Activated T-cell treated with anti-CD3 and anti-CD28 coated beads for 48 hours (primary cell): ENCODE measurements around the gene YWHAE.
"Not testable (repeated sequence)": the region's sequence is repeated elsewhere in the genome, so short reads cannot be mapped to it uniquely, and the experiment has no call there.

Experiments used
- DNase-seq: peaks from one replicate; pipeline ENCODE4 v3.0.0-alpha.2; 2020; ENCODE audit warnings: low read depth

Gene YWHAE

DNA sequence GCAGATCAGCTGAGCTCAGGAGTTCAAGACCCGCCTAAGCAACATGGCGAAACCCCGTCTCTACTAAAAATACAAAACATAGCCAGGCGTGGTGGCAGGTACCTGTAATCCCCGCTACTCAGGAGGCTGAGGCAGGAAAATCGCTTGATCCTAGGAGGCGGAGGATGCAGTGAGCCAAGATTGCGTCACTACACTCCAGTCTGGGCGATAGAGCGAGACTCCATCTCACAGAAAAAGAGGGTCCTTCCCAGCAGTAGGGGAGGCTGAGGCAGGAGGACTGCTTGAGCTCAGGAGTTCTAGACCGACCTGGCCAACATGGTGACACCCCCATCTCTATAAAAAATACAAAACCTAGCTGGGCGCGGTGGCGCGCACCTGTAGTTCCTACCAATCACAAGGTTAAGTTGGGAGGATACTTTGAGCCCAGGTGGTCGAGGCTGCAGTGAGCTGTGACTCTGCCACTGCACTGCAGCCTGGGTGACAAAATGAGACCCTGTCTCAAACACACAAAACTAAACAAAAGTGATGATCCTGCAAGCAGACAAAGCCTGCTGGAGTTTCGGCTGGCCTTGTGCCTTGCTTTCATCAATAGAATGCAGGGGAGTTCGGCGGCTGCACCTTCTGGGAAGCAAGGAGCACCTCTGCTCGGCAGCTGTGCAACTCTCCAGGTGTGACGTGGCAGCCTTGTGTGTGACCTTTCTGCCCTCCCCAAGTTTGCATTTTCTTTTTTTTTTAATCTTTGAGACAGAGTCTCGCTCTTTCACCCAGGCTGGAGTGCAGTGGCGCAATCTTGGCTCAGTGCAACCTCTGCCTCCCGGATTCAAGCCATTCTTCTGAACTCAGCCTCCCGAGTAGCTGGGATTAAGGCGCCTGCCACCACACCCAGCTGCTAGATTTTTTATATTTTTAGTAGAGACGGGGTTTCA is 12.4 kb upstream of the YWHAE start:
- DNase-seq: no peak

DNA sequence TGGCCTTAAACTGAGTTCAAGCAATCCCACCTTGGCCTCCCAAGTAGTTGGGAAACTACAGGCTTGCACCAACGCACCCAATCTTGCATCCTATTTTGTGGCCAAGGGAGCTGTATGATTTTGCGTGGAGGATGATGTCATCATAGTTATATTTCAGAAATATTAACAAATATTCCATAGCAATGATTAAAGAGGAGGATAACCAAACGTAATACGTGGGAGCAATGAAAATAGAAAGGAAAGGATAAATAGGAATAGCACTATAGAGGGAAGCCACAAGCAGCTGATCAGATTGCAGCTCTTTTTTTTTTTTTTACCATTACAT is 2.2 kb upstream of the YWHAE start:
- DNase-seq: no peak

DNA sequence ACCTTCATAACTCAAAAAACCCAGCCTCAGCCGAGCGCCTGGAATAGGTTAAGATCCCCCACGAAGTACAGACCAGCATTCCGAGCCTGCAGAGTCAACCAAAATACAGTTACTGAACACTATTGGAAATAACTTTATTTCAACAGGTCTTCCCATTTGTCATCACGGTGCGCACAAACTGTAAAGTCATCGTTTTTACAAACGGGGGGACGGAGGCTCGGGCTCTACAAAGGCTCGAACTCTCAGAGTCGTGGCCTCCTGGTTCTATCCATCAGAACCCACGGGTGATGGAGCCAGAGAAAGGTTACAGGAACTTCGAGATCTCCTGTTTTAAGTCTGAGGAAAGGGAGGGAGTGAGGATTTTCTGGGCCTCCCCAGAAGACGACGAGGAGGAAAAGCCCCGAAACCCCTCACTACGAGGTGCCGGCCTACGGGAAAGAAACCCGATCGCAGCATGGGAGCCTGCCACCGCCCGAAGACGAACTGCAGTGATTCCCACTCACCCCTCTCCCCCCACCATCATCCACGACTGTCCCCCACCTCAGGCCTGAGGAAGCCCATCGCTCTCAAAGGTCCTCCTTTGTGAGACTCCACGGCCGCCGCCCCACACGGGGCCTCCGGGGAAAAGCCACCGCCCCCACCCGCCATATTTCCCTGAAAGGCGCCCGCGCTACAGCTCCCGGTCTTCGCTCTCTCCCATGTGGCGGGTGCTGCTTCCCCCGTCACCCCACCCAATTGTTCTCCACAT is 917 bp downstream of the YWHAE start:
- DNase-seq: no peak

GRCh38 chr17:1398028-1398427 is 2.0 kb downstream of the YWHAE start:
- DNase-seq: no peak

DNA sequence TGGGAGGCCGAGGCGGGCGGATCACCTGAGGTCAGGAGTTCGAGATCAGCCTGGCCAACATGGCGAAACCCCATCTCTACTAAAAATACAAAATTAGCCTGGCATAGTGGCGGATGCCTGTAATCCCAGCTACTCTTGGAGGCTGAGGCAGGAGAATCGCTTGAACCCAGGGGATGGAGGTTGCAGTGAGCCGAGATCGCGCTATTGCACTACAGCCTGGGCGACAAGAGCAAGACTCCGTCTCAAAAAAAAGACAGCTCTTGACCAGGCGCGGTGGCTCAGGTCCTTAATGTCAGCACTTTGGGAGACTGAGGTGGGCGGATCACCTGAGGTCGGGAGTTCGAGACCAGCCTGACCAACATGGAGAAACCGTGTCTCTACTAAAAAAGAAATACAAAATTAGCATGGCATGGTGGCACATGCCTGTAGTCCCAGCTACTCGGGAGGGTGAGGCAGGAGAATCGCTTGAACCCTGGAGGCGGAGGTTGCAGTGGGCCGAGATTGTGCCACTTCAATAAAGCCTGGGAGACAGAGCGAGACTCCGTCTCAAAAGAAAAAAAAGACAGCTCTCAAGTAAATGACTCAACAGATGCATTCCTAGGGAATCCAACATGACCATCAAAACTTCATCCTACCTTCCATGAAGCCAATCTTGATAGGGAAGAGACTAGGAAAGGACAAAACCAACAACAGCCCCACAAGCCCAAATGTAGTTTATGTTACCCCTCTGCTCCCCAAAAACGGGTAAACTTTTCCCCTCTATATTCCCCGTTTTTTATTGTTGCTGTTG is 4.0 kb downstream of the YWHAE start:
- not testable (repeated sequence) for DNase-seq

DNA sequence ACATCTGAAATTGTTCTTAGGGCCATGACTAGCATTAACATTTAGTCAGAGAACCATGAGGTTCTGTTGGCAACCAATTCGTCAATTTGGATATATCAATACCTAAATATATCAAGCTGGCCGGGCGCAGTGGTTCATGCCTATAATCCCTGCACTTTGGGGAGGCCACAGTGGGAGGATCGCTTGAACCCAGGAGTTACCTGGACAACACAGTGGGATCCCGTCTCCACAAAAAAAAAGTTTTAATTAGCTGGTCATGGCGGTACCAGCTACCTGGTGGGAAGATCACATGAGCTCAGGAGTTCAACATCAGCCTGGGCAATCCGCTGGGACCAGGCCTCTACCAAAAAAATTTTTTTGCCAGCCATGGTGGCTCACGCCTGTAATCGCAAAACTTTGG is 8.4 kb downstream of the YWHAE start:
- DNase-seq: no peak

DNA sequence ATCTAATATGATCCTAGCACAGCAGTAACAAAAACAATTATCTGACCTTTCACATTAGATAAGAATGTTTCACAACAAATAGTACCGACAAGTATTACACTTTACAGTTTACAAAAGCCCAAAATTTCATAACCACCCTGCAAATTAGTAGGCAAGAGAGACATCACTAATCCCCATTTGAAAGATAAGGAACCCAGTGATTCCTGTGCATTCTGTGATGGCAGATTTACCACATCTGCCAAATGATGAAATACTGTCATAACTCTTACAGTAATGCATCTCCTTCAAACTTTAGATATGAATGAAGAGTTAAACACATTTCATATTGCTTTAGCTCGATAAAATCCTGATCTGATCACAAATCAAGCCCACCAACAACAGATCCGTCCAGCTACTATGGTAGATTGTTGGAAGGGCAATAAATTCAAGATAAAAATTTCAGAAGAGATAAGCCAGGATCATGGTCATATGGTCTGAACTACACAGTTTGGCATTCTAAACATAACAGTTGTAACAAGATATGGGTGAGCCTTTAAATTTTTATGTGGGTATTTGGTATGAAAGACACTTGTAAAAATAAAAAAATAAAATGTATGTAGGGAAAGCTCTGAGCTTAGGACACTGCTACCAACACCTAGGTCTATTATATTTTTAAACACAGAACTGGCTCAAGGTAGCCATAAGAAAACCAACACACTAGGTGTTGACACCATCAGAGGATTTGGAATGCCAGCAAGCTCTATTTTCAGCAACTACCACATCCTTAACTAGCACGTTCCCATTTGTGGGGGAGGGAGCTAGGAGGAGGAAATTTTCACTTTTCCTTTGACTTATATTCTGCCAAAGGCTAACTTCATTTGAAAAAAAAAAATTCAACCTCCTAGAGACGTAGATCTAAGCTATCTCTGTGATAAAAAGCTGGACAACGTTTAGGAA is 9.3 kb downstream of the YWHAE start:
- DNase-seq: no peak

DNA sequence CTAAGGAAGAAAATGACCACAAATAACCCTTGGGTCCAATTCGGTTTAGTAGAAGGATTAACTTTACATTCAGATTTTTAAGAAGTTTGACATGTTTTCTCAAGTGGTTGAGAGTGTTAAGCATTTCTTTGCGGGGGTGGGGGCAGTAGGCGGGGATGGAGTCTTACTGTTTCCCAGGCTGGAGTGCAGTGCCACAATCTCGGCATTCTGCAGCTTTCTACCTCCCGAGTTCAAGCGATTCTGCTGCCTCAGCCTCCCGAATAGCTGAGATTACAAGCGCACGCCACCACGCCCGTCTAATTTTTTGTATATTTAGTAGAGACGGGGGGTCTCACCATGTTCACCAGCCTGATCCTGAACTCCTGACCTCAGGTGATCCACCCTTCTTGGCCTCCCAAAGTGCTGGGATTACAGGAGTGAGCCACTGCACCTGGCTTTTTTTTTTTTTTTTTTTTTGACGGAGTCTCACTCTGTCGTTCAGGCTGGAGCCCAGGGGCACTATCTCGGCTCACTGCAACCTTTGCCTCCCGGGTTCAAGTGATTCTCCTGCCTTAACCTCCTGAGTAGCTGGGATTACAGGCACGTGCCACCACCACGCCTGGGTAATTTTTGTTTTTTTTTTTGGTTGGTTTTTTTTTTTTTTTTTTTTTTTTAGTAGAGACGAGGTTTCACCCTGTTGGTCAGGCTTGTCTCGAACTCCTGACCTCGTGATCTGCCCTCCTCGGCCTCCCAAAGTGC is 12.4 kb downstream of the YWHAE start:
- DNase-seq: not testable (repeated sequence)

DNA sequence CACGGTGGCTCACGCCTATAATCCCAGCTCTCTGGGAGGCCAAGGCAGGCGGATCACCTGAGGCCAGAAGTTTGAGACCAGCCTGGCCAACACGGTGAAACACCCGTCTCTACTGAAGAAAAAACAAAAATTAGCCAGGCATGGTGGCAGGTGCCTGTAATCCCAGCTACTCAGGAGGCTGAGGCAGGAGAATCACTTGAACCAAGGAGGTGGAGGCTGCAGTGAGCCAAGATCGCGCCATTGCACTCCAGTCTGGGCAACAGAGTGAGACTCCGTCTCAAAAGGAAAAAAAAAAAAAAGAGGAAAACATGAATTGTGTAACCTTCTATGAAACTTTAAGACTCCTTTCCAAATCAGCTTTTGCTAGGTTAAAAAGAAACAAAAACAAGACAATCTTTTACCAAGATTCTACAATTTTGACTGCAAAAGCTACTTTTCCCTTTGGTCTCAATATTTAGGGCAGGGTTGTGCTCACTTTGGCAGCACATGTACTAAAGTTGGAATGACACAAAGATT is 13.3 kb downstream of the YWHAE start:
- not testable (repeated sequence) for DNase-seq

DNA sequence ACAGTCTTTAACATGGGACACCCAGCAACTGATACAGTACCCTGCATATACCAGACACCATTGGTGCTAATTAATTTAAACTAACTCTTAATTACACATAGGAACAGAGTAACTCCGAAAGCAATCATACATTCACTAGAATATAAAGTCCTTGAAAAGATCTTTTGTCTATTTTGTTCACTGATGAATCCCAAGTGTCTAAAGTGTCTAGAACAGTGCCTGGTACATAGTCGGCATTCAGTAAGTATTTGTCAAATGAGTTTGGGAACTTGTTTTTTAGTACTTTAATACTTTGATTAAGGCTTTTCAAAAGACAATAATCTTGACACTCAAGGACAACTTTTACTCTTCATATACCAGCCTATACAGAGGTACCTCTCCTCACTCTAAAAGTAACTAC is 13.8 kb downstream of the YWHAE start:
- DNase-seq: no peak

DNA sequence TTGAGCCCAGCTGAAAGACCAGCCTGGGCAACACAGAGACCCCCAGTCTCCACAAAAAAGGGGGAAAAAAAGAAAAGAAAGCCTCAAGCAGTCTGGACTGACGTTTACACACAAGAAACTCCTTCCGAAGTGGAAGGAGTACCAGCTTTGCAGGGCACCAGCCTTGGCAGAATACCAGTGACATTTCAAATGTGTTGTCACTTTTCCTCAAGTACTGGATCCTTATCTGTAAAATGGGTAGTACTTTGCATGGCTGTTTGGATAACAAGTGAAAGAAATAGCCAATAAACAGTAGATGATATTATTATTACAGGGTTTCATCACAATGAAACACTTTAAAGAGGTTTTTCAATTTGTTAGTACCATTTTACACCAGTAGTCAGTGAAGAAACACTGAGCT is 14.2 kb downstream of the YWHAE start:
- no peak for DNase-seq

DNA sequence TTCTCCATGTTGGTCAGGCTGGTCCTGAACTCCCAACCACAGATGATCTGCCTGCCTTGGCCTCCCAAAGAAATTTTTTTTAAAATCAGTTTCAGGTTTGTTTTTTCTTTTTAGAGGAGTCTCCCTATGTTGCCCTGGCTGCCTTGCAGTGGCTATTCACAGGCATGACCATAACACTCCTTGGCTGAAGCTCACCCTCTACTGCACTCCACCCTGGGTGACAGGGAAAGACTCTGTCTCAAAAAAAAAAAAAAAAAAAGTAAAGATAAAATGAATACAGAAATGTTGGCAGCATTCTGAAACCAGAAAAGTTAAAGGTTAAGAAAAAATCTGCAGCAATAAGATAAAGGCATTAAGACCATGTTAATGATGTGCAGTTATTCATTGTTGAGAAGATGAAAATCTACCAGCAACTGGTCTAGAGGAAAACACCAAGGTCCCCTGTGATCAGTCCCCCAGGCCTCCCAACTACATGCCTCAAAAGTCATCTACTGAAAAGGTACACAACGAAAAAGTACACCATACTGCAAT is 15.1 kb downstream of the YWHAE start:
- DNase-seq: no peak

DNA sequence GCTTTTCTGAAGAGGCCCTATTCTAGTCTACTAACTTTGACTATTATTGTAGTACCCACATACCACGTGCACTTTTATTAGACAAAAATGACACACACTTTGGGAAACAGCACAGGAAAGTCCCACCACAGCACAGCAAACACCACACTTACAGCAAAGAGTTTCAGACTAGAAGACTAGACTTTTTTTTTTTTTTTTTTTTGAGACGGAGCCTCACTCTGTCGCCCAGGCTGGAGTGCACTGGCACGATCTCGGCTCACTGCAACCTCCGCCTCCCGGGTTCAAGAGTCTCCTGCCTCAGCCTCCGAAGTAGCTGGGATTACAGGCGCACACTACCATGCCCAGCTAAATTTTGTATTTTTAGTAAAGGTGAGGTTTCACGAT is 20.1 kb downstream of the YWHAE start:
- no peak for DNase-seq

DNA sequence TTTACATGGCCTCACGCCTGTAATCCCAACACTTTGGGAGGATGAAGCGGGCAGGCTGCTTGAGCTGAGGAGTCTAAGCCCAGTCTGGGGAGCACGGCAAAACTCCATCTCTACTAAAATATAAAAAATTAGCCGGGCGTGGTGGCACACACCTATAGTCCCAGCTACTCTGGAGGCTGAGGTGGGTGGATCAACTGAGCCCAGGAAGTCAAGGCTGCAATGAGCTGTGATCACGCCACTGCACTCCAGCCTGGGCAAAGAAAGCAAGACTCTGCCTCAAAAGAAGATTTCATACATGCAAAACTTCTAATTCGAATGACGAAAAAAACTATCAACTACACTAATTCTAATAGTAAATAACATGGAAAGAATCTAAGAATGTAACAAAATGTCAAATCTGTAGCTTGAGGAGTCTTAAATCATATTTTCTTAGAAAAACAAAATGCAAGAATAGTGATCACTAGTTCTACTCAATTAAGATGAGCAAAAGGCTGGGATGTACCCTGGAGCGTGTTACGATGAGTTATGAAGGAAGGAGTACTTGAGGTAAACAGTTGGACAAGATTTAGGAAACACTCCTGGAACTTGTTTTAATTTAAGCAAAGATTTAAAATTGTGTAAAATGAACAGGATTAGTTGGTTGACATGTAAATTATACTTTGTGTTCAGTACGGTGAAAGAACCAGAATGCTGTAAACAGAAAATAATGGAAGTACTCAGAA is 20.7 kb downstream of the YWHAE start:
- DNase-seq: no peak

- not testable (repeated sequence) for DNase-seq
Measured at GRCh38 chr17:1378476-1378860, 21.6 kb downstream of the YWHAE start.

DNA sequence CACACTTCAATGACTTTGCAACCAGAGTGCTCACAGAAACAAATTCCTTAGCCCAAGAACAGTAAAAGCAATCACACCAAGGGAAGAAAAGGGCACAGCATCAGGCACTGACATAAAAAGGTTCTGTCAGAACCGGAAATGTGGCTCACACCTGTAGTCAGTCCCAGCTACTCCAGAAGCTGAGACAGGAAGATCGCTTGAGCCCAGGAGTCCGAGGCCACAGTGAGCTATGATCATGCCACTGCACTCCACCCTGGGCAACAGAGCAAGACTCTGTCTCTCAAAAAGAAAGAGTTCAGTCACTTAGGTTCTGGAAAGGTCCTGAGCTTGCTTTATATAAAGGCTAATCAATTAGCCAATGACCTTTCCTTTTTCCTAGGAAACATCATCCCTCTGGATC is 22.7 kb downstream of the YWHAE start:
- no peak for DNase-seq

GRCh38 chr17:1376061-1376460 is 24.0 kb downstream of the YWHAE start:
- DNase-seq: no peak

GRCh38 chr17:1375615-1376014 is 24.4 kb downstream of the YWHAE start:
- no peak for DNase-seq

DNA sequence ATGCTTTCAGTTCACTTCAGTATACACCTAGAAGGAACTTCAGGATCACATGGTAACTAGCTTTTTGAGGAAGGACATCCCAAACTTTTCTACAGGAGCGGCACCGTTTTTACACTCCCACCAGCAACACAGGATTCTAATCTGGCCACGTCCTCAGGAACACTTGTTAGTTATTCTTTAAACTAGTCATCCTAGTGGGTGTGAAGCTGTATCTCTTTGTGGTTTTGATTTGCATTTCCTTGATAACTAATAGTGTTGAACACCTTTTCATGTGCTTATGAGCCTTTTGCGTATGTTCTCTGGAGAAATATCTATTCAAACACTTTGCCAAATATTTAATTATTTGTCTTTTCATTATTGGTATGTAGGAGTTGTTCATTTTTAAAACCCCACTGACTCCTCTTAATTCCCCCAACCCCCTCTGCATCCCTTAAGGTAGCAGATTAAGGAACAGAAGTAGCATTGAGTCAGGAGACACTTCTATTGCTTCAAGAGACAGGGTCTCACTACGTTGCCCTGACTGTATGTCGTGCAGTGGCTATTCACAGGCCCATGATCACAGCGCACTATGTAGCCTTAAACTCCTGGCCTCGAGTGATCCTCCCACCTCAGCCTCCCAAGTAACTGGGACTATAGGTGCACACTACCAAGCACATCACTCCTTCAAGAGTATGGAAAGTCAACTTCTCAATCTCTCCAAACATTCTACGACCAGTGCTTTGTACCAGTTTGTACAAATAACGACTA is 25.4 kb downstream of the YWHAE start:
- DNase-seq: no peak
